Activated T-cell treated with anti-CD3 and anti-CD28 coated beads, Interleukin-2, amount 50 U/mL, for 48 hours (primary cell): Measurements from ENCODE around the gene NLRC5.
A peak's percentile ranks its signal among the peaks of the same experiment; 100 is the strongest.
"Not testable (repeated sequence)": the region's sequence is repeated elsewhere in the genome, so short reads cannot be mapped to it uniquely, and the experiment has no call there.

ENCODE experiments used
- DNase-seq, 2 experiments: peaks; one replicate each; pipeline ENCODE4 v3.0.0-alpha.2; 2020

Gene NLRC5

GRCh38 chr16:56982695-56983094 lies 6.7 kb upstream of the NLRC5 start:
- DNase-seq: no peak

GRCh38 chr16:56983211-56983751 lies 6.1 kb upstream of the NLRC5 start:
- DNase-seq: no peak

- no peak for DNase-seq
Observed at GRCh38 chr16:56984639-56985038, 4.7 kb upstream of the NLRC5 start.

DNA sequence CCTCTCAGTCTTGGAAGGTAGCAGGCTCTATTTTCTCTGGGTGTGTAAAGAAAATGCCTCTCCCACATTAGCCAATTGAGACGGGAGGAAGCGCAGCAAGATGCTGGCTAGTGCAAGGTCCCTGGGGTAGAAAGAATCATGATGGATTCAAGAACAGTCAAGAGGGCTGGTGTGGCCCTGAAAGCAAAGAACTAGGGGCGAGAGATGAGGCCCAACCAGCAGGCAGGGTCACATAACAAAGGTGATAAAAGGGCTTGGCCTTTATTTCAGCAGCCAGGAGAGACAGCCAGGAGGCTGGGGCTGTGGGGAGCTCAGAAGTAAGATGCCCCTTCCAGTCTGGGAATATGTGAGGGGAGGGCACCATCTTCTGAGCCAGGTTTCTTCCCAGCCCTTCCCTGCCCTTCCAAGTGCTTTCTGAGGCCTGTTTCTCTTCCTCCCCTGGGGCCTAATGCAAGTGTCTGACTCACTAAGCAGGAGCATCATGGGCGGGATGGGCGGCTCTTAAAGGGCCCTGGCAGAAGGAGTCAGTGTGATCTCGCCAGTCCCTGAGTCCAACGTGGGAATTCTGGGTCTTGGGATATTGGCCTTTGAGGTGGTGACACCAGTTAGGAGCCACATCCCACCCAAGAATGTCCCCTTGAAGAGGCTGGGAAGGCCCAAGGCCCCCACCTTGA lies 3.9 kb upstream of the NLRC5 start:
- peak in 1 of 2 experiments; percentile 51 for DNase-seq

- DNase-seq: no peak
Observed at GRCh38 chr16:56985962-56986360, 3.4 kb upstream of the NLRC5 start.

- no peak for DNase-seq
Observed at GRCh38 chr16:56986361-56986760, 3.0 kb upstream of the NLRC5 start.

DNA sequence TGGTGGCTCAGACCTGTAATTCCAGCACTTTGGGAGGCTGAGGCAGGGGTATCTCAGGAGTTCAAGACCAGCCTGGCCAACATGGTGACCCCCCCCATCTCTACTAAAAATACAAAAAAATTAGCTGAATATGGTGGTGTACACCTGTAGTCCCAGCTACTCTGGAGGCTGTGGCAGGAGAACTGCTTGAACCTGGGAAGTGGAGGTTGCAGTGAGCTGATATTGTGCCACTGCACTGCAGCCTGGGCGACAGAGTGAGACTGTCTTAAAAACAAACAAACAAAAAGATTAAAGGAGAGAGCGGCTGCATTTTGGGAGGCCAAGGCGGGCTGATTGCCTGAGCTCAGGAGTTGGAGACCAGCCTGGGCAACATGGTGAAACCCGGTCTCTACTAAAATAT lies 2.4 kb upstream of the NLRC5 start:
- not testable (repeated sequence) for DNase-seq

DNA sequence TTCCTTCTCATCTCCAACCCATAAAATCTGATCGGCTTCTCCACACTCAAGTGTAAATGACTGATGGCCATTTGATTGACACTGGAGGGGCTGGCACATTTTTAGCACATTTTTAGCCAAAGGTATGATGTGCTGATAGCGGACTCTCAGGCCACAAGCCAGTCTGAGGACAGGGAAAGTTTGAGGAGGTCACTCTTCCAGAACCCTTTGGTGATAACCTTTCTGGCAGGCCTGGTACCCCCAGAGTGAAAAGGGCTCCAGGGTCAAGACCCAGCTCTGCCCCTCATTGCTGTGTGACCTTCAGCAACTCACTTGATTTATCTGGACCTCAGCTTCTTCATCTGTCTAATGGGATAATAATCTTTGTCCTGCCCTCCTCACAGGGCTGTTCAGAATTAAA lies 1.7 kb upstream of the NLRC5 start:
- no peak for DNase-seq

GRCh38 chr16:56988161-56988947 lies 1.0 kb upstream of the NLRC5 start:
- peak in 1 of 2 experiments; percentile 44 for DNase-seq

DNA sequence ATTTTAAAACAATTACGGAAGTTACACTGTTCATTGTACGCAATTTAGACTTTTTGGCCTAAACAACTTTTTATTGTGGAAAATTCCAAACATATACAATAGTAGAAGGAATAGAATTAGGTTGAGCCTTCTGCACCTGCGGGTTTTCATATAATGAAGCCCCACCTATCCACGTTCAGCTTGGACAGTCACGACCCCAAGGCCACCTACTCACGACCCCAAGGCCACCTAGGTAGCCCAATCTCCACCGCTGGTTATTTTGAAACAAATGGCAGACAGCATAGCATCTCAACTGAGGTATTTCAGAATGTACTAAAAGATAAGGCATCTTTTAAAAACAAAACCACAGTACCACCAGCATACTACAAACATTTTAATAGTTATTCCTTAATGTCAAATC lies 631 bp downstream of the NLRC5 start:
- DNase-seq: no peak

DNA sequence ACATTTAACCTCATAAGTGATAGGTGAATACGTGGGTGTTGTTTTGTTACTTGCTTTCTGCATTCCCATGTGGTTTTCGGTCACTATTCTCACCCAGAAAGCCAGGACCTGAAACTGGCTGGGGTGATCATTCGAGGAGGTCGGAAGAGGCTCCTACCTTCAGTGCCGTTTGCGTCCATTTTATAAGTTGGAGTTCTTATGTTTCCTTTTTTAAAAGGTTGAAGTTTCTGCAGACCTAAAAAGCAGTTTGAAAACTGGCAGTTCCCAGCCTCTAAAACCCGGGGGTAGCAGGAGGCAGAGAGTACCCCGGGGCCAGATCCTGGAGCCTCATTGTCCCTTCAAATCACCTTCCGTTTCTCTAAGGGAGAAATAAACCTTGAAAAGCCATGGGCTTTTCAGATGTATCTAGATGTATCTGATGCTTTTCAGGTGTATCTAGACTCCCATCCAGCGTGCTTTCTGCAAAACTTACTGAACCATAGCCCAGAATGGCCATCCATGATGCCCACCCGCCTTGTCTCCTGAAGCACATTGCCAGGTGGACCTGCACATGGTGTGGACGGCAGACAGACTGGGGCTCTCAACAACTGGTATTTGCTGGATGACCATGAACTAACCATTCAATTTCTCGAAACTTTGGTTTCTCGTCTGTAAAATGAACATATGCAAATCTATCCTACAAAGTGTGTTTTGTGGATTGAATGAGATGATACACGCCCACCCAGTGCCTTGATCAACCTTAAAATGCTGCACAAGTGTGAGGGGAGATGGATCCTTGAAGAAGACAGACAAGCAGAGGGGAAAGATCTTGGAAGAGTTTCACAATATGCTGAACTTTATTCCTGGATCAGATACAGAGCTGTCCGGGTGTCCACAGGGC lies 1.3 kb downstream of the NLRC5 start:
- DNase-seq: peak; percentile 55 to 56

DNA sequence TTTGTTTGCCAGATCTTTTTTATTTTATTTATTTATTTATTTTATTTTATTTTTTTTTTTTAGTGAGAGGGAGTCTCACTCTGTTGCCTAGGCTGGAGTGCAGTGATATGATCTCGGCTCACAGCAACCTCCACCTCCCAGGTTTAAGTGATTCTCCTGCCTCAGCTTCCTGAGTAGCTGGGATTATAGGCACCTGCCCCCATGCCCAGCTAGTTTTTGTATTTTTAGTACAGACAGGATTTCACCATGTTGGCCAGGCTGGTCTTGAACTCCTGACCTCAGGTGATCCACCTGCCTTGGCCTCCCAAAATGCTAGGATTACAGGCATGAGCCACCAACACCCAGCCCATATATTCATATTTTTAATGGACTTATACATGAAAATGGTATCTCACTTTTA lies 3.1 kb downstream of the NLRC5 start:
- DNase-seq: not testable (repeated sequence)

GRCh38 chr16:56993204-56993603 lies 3.8 kb downstream of the NLRC5 start:
- DNase-seq: no peak

- DNase-seq: no peak
Observed at GRCh38 chr16:56994311-56994710, 5.0 kb downstream of the NLRC5 start.

GRCh38 chr16:56995136-56995805 lies 5.9 kb downstream of the NLRC5 start:
- no peak for DNase-seq

DNA sequence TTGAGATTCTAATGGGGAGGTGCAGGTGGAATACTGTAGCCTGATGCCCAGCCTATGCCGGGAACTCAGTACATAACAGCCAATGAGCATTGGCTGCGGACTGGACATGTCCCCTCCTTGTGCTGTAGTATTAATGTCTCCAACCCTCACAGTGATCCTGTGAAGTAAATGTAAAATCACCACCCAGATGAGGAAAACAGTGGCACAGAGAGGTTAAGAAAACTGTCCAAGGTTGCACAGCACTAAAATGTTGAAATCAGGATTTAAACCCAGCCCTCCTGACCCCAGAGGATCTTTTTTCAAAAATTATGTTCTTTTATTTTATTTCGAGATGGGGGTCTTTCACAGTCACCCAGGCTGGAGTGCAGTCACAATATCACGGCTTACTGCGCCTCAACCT lies 7.9 kb downstream of the NLRC5 start:
- no peak for DNase-seq

DNA sequence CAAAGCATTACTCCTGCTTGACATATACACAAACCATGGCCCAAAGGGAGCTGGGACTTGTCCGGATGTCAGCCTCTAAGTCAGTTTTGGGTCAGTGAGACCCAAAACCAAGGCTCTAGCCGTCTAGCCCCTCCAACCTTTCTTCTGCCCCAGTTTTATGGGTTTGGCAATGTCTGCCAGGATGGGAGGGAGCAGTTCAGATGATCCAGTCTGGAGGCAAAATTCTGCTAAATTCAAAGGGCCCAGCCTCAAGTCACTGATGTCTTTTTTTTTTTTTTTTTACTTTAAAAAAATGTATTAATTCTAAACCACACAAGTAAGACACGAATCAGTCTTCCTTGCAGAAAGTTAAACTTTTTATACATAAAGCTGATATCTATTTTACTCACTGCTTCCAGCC lies 8.6 kb downstream of the NLRC5 start:
- DNase-seq: no peak

DNA sequence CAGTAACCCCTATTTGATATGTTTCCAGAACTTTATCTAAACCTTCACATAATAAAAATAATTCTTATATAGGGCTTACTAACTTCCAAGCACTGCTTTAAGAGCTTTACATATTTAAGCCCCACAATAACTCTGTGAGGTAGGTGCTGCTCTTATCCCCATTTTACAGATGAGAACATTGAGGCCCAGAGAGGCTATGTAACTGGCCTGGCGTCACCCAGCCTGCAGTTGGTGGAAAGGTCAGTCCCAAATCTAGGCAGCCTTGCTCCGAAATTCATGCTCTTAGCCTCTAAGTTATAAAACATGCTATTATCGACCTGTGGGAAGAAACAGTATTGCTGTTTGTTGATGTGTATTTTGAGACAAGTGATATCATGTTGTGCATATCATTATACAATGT lies 9.0 kb downstream of the NLRC5 start:
- no peak for DNase-seq

- no peak for DNase-seq
Observed at GRCh38 chr16:56998861-56999260, 9.5 kb downstream of the NLRC5 start.

DNA sequence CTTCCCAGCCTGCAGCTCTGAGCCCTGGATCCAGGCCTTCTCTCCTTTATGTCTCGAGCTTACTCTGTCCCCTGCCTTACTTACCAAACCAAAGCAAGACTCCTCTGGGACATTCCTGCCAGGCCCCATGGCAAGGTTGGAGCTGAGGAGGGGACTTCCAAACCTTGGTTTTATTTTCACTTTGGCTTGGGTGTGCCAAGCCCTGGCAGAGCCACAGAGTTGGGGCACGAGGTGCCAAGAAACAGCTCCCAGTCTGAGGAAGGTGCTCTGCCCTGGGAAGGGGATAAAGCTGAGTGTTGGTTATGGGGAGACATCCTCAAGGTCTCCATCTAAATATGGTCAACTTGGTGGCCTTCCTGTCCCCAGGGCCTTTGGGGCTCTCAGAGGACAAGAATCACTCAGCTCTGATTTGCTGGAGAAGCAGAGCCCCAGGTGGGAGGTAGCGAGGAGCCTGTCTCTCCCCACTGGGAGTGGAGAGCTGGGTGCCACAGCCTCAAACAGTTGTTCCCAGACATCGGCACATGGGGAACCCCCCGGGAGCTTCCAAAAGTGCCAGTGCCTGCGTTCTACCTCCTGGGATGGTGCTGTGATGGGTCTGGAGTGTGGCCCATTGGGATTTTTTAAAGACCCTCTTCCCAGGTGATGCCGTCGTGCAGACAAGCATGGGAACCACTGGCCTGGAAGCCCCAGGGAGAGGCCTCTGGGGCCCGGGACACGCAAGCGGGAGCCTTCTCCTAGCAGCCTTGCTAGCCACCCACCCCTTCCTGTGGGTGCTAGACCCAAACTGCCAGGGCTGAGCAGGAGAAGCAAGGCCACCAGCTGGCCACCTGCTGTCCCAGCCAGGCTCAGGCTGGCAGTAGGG lies 10.3 kb downstream of the NLRC5 start:
- DNase-seq: peak; percentile 66

DNA sequence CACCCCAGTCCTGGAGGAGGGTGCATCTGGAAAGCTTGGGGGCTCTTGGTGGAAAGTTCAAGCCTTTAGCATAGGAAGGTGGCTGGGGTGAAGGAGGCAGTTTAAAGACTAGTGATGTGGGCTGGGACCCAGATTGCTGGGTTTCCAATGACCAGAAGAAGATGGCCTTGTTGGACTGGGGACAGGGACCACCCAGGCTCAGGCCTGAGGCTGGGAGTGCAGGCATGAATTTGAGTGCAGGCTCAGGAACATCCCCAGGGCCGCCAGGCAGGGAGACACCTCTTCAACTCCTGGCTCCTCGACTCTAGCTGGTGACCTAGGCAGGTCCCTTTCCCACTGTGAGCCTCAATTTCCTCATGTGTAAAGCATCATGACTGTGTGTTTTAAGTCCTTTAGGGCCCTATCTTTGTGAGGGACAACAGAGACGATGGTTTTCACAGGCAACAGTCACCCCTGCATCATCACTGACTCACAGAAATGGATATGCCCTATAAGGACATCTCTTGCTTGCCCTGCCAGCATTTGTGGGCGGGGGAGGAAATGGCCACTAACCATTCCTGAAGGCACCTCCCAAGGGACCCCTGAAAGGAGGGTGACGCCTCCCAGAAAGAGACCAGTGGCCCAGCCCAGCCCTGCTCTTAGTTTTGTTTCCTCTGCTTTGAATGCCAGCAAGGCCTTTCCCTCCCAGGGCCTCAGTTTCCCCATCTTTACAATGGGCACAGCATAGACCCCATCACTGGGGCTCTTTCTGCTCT lies 11.1 kb downstream of the NLRC5 start:
- peak; percentile 80 to 83 for DNase-seq
